HTERT RPE-1 (cell line): Measurements from ENCODE around the gene AKAP17A.
"Not testable (repeated sequence)": the region's sequence is repeated elsewhere in the genome, so short reads cannot be mapped to it uniquely, and the experiment has no call there.

Experiments used
- in situ Hi-C: fragments of 300-500 bp; cut with MboI; formaldehyde crosslinking; loops from 4 replicates; pipeline ENCODE4 v1.14.3; 2020; ENCODE audit warnings: low sequenced_read_pairs

Gene AKAP17A

GRCh38 chrX:1601768-1602085, 10.3 kb downstream of the AKAP17A start:
- in situ Hi-C loops, result no loop called here

GRCh38 chrX:1602299-1602698, 10.9 kb downstream of the AKAP17A start:
- in situ Hi-C loops, result no loop called here

GRCh38 chrX:1606496-1606895, 15.1 kb downstream of the AKAP17A start:
- in situ Hi-C loops, result no loop called here

GRCh38 chrX:1609311-1609710, 17.9 kb downstream of the AKAP17A start:
- in situ Hi-C loops, result no loop called here

DNA sequence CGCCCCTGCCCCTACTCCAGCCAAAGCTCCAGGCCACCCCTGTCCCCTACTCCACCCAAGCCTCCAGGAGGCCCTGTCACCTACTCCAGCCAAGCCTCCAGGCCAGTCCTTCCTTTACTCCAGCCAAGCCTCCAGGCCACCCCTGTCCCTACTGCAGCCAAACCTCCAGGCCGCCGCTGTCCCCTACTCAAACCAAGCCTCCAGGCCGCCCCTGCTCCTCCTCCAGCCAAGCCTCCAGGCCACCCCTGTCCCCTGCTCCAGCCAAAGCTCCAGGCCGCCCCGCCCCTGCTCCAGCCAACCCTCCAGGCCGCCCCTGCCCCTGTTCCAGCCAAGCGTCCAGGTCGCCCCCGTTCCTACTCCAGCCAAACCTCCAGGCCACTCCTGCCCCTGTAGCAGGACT, 18.4 kb downstream of the AKAP17A start:
- in situ Hi-C loops, result no loop called here

- in situ Hi-C loops, result no loop called here
These were observed 18.8 kb downstream of the AKAP17A start for GRCh38 chrX:1610166-1610565.

DNA sequence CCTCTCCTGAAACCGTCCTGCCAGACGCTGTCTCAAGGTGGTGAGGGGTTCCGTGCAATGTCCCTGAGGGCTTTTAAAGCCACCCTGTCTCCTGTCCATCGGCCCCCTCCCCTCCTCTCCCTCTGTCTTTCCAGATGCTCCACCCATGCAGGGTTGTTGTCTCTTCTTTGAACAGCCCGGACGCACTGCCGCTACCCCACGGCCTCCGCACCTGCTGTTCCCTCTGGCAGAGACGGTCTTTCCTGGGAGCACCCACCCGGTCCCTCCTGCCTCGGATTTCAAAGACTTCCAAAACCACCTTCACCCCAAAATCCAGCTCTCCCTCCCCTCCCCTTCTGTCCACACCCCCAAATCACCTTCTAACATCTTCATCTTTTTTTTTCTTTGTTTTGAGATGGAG, 19.3 kb downstream of the AKAP17A start:
- in situ Hi-C loops, result no loop called here

DNA sequence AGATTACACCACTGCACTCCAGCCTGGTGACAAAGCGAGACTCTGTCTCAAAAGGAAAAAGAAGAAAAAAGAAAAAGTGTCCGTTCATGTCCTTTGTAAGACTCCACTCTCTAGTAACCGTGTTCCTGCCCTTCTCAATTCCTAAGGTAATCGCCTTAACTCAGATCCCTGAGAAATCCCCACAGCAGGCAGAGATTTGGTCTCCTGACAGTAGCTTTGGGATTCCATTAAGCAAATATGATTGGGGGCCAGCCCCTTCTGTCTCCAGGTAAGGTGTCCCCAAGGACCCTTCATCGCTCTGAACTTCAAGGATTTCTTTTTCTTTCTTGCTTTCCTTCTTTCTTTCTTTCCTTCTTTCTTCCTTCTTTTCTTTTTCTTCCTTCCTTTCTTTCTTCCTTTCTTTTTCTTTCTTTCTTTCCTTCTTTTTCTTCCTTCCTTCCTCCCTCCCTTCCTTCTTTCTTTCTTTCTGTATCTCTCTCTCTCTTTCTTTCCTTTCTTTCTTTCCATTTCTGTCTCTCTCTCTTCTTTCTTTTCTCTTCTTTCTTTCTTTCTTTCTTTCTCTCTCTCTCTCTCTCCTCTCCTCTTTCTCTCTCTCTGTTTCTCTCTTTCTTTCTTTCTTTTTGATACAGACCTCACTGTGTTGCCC, 21.4 kb downstream of the AKAP17A start:
- in situ Hi-C loops, result no loop called here

DNA sequence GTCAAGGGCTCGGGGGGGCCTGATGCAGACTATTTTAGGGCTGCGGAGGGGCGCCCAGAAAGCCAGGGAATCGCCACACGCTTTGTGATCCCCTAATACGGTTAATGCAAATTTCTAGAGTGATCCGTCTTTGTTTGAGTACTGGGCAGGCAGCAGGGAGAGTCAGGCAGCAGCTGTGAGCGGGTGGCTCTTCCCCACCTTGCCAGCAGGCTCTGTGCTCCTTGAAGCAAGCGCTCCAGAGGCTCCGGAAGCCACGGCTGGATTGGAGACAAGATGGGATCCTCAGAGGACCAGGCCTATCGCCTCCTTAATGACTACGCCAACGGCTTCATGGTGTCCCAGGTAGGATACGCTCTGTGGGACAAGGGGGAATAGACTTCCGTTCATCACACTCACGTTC, 23.5 kb downstream of the AKAP17A start, which contains the start of gene ASMT:
TSS of gene ASMT (plus strand) at position 133 of the 400 bp plus-strand sequence. CDS start at position 274, 141 bp downstream.
- in situ Hi-C loops, result no loop called here

GRCh38 chrX:1618689-1619088, 27.3 kb downstream of the AKAP17A start:
- in situ Hi-C loops, result no loop called here

DNA sequence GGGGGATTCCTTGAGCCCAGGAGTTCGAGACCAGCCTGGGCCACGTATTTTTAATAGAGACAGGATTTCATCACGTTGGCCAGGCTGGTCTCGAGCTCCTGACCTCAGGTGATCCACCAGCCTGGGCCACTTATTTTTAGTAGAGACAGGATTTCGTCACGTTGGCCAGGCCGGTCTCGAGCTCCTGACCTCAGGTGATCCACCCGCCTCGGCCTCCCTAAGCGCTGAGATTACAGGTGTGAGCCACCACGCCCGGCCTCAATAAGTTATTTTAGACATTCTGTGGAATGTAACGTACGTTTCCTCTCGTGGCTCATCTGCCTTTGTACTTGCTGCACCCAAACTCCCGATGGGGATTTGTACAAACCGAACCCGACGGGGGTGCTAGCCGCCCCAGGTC, 32.3 kb downstream of the AKAP17A start:
- in situ Hi-C loops, result no loop called here

DNA sequence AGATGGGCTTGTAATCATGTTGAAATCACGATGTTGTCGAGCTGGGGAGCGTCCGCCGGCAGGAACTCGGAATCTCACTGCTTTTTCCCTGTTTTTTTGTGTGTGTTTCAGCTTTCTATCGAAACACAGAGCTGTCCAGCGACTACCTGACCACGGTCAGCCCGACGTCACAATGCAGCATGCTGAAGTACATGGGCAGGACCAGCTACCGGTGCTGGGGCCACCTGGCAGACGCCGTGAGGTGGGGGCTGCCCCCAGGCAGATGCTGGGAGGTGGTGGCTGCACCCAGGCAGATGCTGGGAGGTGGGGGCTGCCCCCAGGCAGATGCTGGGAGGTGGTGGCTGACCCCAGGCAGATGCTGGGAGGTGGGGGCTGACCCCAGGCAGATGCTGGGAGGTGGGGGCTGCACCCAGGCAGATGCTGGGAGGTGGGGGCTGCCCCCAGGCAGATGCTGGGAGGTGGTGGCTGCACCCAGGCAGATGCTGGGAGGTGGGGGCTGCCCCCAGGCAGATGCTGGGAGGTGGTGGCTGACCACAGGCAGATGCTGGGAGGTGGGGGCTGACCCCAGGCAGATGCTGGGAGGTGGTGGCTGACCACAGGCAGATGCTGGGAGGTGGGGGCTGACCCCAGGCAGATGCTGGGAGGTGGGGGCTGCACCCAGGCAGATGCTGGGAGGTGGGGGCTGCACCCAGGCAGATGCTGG, 32.9 kb downstream of the AKAP17A start:
- in situ Hi-C loops, result not testable (repeated sequence)

- in situ Hi-C loops, result not testable (repeated sequence)
These were observed 33.4 kb downstream of the AKAP17A start for GRCh38 chrX:1624861-1625215.

GRCh38 chrX:1629244-1629643, 37.8 kb downstream of the AKAP17A start:
- in situ Hi-C loops, result no loop called here

DNA sequence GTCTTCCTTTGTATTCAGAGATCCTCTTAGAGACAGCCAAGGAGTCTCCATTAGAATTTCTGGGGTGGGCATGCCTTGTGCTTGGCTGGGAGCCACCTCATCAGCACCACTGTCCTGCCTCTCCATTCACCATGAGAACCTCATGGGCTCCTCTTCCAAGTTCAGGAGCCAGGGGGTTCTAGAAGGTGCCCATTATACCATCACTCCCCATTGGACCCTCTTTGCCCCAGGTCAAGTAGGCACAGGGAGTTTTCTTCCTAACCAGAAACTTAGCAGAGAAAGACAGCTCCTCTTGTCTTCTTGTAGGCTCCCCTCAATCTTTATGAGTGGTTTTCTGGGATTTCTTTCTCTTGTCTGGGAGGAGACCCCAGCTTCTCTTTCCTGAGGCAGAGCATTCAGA, 54.6 kb downstream of the AKAP17A start:
- in situ Hi-C loops, result no loop called here

GRCh38 chrX:1649621-1650020, 58.2 kb downstream of the AKAP17A start:
- in situ Hi-C loops, result no loop called here
